ENCODE measurements around the gene EXOC3L4. TPM values are rescaled to one million over a fixed set of nuclear protein-coding genes. Genes with fewer than 3 reads are reported as not detected.

Gene EXOC3L4
- total and polyA plus RNA-seq, 9 of the 15 experiments (the other 6 are each of a cell fraction or from before 2014, with no cell fraction given), result 0.10 to 6.7 (median 0.98) TPM; not detected in 1

- no peak for TF ChIP-seq ZNF398 (CRISPR knock-in tag; IDR thresholded peaks at IDR 0.05)
- TF ChIP-seq, protein P1, sequence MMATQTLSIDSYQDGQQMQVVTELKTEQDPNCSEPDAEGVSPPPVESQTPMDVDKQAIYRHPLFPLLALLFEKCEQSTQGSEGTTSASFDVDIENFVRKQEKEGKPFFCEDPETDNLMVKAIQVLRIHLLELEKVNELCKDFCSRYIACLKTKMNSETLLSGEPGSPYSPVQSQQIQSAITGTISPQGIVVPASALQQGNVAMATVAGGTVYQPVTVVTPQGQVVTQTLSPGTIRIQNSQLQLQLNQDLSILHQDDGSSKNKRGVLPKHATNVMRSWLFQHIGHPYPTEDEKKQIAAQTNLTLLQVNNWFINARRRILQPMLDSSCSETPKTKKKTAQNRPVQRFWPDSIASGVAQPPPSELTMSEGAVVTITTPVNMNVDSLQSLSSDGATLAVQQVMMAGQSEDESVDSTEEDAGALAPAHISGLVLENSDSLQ (IDR thresholded peaks at IDR 0.05), result no peak
- no peak for TF ChIP-seq HNRNPLL (IDR thresholded peaks at IDR 0.05; ENCODE audit: low read depth, low read length, poor library complexity, severe bottlenecking)
- TF ChIP-seq ZNF232 (CRISPR knock-in tag; IDR thresholded peaks at IDR 0.05), result no peak
- peak in 1 of 3 experiments; percentile 49 for TF ChIP-seq YY1 (IDR thresholded peaks at IDR 0.05; ENCODE audit: borderline replicate concordance in 1 of 3, control insufficient read depth in 1 of 3, extremely low read depth in 1 of 3, insufficient read depth in 3 of 3, insufficient read length in 1 of 3, insufficient replicate concordance in 2 of 3, low read depth in 1 of 3, low read length in 2 of 3)
- no peak for TF ChIP-seq ATF4 (CRISPR knock-in tag; IDR thresholded peaks at IDR 0.05)
- TF ChIP-seq, protein P2, sequence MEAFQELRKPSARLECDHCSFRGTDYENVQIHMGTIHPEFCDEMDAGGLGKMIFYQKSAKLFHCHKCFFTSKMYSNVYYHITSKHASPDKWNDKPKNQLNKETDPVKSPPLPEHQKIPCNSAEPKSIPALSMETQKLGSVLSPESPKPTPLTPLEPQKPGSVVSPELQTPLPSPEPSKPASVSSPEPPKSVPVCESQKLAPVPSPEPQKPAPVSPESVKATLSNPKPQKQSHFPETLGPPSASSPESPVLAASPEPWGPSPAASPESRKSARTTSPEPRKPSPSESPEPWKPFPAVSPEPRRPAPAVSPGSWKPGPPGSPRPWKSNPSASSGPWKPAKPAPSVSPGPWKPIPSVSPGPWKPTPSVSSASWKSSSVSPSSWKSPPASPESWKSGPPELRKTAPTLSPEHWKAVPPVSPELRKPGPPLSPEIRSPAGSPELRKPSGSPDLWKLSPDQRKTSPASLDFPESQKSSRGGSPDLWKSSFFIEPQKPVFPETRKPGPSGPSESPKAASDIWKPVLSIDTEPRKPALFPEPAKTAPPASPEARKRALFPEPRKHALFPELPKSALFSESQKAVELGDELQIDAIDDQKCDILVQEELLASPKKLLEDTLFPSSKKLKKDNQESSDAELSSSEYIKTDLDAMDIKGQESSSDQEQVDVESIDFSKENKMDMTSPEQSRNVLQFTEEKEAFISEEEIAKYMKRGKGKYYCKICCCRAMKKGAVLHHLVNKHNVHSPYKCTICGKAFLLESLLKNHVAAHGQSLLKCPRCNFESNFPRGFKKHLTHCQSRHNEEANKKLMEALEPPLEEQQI (IDR thresholded peaks at IDR 0.05), result no peak
- TF ChIP-seq ZNF507 (tag; conservative IDR thresholded peaks at IDR 0.05), result no peak
- TF ChIP-seq DMBX1 (CRISPR knock-in tag; IDR thresholded peaks at IDR 0.05; ENCODE audit: borderline replicate concordance), result no peak
- TF ChIP-seq SMARCE1 (IDR thresholded peaks at IDR 0.05), result no peak
- TF ChIP-seq ZNF24 (IDR thresholded peaks at IDR 0.05), result no peak
- peak; percentile 7; the same call in 1 of the 2 replicates for TF ChIP-seq RB1 (IDR thresholded peaks at IDR 0.05; ENCODE audit: low read depth)
- no peak for TF ChIP-seq SMARCC2 (IDR thresholded peaks at IDR 0.05; ENCODE audit: low read depth)
- TF ChIP-seq, protein P3, sequence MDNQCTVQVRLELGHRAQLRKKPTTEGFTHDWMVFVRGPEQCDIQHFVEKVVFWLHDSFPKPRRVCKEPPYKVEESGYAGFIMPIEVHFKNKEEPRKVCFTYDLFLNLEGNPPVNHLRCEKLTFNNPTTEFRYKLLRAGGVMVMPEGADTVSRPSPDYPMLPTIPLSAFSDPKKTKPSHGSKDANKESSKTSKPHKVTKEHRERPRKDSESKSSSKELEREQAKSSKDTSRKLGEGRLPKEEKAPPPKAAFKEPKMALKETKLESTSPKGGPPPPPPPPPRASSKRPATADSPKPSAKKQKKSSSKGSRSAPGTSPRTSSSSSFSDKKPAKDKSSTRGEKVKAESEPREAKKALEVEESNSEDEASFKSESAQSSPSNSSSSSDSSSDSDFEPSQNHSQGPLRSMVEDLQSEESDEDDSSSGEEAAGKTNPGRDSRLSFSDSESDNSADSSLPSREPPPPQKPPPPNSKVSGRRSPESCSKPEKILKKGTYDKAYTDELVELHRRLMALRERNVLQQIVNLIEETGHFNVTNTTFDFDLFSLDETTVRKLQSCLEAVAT (IDR thresholded peaks at IDR 0.05), result no peak
- TF ChIP-seq SP1 (CRISPR knock-in tag; IDR thresholded peaks at IDR 0.05), result no peak
- TF ChIP-seq CXXC5 (CRISPR knock-in tag; IDR thresholded peaks at IDR 0.05), result 0 out of 2 replicates have a peak, but pooled peaks have one; percentile 39
- TF ChIP-seq SMARCA4 (IDR thresholded peaks at IDR 0.05), result no peak
- TF ChIP-seq ZFX (CRISPR knock-in tag; IDR thresholded peaks at IDR 0.05), result peak; percentile 60
- TF ChIP-seq CBFA2T3 (IDR thresholded peaks at IDR 0.05), result no peak
- TF ChIP-seq TAL1 (IDR thresholded peaks at IDR 0.05), result no peak
- TF ChIP-seq NEUROD1 (IDR thresholded peaks at IDR 0.05; ENCODE audit: borderline replicate concordance, low read depth, low read length, partially characterized antibody), result no peak
These were observed 37.5 kb upstream of the EXOC3L4 start (continued) for GRCh38 chr14:103057028-103057371.
